HEK293 (cell line): ENCODE data around the gene TSSK3.

Experiments used
- GLI2 ChIP-seq: fragments of 450-650 bp; formaldehyde crosslinking; IDR thresholded peaks from 2 replicates; pipeline ENCODE4; 2017; ENCODE audit warnings: missing biosample characterization, missing genetic modification characterization, low read depth, borderline replicate concordance
- GLIS1 ChIP-seq: fragments of 450-650 bp; formaldehyde crosslinking; IDR thresholded peaks from 2 replicates; pipeline ENCODE4 v1.5.1; 2016; ENCODE audit warnings: missing biosample characterization, missing genetic modification characterization
- GLIS2 ChIP-seq: fragments of 450-650 bp; formaldehyde crosslinking; IDR thresholded peaks from 2 replicates; pipeline ENCODE4 v1.5.1; 2016; ENCODE audit warnings: missing biosample characterization, missing genetic modification characterization
- HOXD13 ChIP-seq: sonication (generic); formaldehyde crosslinking; IDR thresholded peaks from 2 replicates; pipeline ENCODE4 v1.8.0; 2022; ENCODE audit warnings: missing genetic modification reagents, borderline replicate concordance
- KLF8 ChIP-seq: fragments of 450-650 bp; formaldehyde crosslinking; IDR thresholded peaks from 2 replicates; pipeline ENCODE4 v1.5.1; 2016; ENCODE audit warnings: missing biosample characterization, missing genetic modification characterization
- SP2 ChIP-seq: fragments of 450-650 bp; formaldehyde crosslinking; IDR thresholded peaks from 2 replicates; pipeline ENCODE4 v1.5.1; 2016; ENCODE audit warnings: missing biosample characterization, missing genetic modification characterization
- SP3 ChIP-seq: fragments of 450-650 bp; formaldehyde crosslinking; IDR thresholded peaks from 2 replicates; pipeline ENCODE4 v1.5.1; 2016; ENCODE audit warnings: missing biosample characterization, missing genetic modification characterization
- ZFP41 ChIP-seq: fragments of 450-650 bp; formaldehyde crosslinking; IDR thresholded peaks from 2 replicates; pipeline ENCODE4 v1.5.1; 2016; ENCODE audit warnings: missing biosample characterization, missing genetic modification characterization, borderline replicate concordance
- ZNF140 ChIP-seq: fragments of 450-650 bp; formaldehyde crosslinking; IDR thresholded peaks from 2 replicates; pipeline ENCODE4 v1.5.1; 2016; ENCODE audit warnings: missing biosample characterization, missing genetic modification characterization
- ZNF184 ChIP-seq: fragments of 450-650 bp; IDR thresholded peaks from 2 replicates; pipeline ENCODE4 v1.5.1; 2018; ENCODE audit warnings: missing biosample characterization, mild to moderate bottlenecking, missing genetic modification characterization
- ZNF19 ChIP-seq: fragments of 450-650 bp; formaldehyde crosslinking; IDR thresholded peaks from 2 replicates; pipeline ENCODE4; 2016; ENCODE audit warnings: missing biosample characterization, missing genetic modification characterization, low read depth
- ZNF324 ChIP-seq: fragments of 450-650 bp; formaldehyde crosslinking; IDR thresholded peaks from 2 replicates; pipeline ENCODE4 v1.5.1; 2016; ENCODE audit warnings: missing biosample characterization, missing genetic modification characterization
- ZNF335 ChIP-seq: fragments of 450-650 bp; formaldehyde crosslinking; conservative IDR thresholded peaks from 2 replicates; pipeline ENCODE4 v1.5.1; 2016; ENCODE audit warnings: missing biosample characterization, missing genetic modification characterization
- ZNF548 ChIP-seq: fragments of 450-650 bp; formaldehyde crosslinking; IDR thresholded peaks from 2 replicates; pipeline ENCODE4 v1.5.1; 2016; ENCODE audit warnings: missing biosample characterization, missing genetic modification characterization
- ZNF561 ChIP-seq: fragments of 450-650 bp; IDR thresholded peaks from 2 replicates; pipeline ENCODE4 v1.5.1; 2018; ENCODE audit warnings: missing biosample characterization, missing genetic modification characterization, borderline replicate concordance
- ZNF600 ChIP-seq: fragments of 450-650 bp; formaldehyde crosslinking; IDR thresholded peaks from 2 replicates; pipeline ENCODE4 v1.5.1; 2016; ENCODE audit warnings: missing biosample characterization, missing genetic modification characterization
- ZNF660 ChIP-seq: fragments of 450-650 bp; IDR thresholded peaks from 2 replicates; pipeline ENCODE4 v1.5.1; 2018; ENCODE audit warnings: missing biosample characterization, mild to moderate bottlenecking, missing genetic modification characterization
- ZNF677 ChIP-seq: fragments of 450-650 bp; IDR thresholded peaks from 2 replicates; pipeline ENCODE4 v1.5.0; 2018; ENCODE audit warnings: missing biosample characterization, mild to moderate bottlenecking, missing genetic modification characterization, moderate library complexity
- ZNF76 ChIP-seq: fragments of 450-650 bp; formaldehyde crosslinking; IDR thresholded peaks from 2 replicates; pipeline ENCODE4; 2016; ENCODE audit warnings: low read depth, missing biosample characterization, missing genetic modification characterization, borderline replicate concordance
- ZNF785 ChIP-seq: fragments of 450-650 bp; formaldehyde crosslinking; IDR thresholded peaks from 2 replicates; pipeline ENCODE4 v1.5.1; 2016; ENCODE audit warnings: missing biosample characterization, missing genetic modification characterization
- ZXDB ChIP-seq: fragments of 450-650 bp; formaldehyde crosslinking; IDR thresholded peaks from 2 replicates; pipeline ENCODE4 v1.5.1; 2016; ENCODE audit warnings: missing biosample characterization, missing genetic modification characterization
- TF ChIP-seq, protein P1 (sequence below): fragments of 450-650 bp; formaldehyde crosslinking; IDR thresholded peaks from 2 replicates; pipeline ENCODE4 v1.5.1; 2016; ENCODE audit warnings: missing biosample characterization, missing genetic modification characterization
- TF ChIP-seq, protein P2 (sequence below): sonication (generic); formaldehyde crosslinking; IDR thresholded peaks from 2 replicates; pipeline ENCODE4 v1.8.1; 2022; ENCODE audit warnings: mild to moderate bottlenecking, moderate library complexity, missing genetic modification reagents
- TF ChIP-seq, protein P3 (sequence below): fragments of 450-650 bp; formaldehyde crosslinking; IDR thresholded peaks from 2 replicates; pipeline ENCODE4 v1.5.1; 2017; ENCODE audit warnings: missing biosample characterization, missing genetic modification characterization
- TF ChIP-seq, protein P4 (sequence below): fragments of 450-650 bp; formaldehyde crosslinking; optimal IDR thresholded peaks from 2 replicates; pipeline ENCODE3; 2016; ENCODE audit warnings: missing biosample characterization, mild to moderate bottlenecking, missing genetic modification characterization

Gene TSSK3

DNA sequence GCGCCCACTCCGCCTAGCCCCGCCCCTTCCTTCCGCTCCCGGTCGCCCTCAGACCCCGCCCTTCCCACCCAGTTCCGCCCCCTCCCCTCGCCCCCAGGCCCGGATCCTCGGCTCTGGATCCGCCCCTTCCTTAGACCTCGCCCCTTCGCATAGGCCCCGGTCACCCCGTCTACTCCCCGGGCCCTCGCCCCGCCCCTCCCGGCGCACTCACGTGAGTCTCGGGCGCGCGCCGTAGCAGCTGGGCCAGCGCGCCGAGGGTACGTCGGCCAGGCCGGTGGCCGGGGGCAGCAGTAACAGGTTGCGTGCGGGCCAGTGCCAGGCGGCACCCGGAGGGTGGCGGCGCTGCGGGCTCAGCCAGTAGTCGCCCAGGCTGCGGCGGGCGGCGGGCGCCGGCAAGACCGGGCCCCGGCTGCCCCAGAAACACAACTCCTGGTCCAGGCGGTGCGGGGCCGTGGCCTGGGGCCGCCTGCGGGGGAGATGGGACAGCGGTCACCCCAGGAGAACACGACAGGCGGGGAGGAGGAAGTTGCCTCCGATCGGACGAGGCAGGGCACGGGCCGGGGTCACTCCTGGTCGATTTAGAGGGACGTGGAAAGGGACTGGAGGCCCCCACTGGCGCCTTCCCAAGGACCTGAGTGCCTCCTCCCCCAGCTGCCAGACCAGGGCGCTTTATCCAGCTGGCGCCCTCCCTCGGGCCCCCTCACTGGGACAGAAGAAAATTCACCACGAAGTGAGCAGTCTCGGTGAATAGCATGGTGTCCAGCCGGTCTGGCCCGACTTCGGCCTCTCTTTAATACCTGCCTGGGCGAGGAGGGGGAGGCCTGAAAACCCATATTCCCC lies 10.7 kb upstream of the TSSK3 start (continued):
- TF ChIP-seq ZFP41 (tag by site-specific recombination) (no peak), GLIS2 (tag by site-specific recombination) (peak; percentile 92), ZNF548 (tag by site-specific recombination) (no peak), ZNF140 (tag by site-specific recombination) (no peak), HOXD13 (CRISPR knock-in tag) (no peak), ZNF561 (tag by site-specific recombination) (peak; percentile 69; the same call in 1 of the 2 replicates), SP3 (tag by site-specific recombination) (peak; percentile 32), ZNF600 (tag by site-specific recombination) (peak; percentile 58), ZNF335 (tag by site-specific recombination) (peak; percentile 87), ZXDB (tag by site-specific recombination) (peak; percentile 99), ZNF19 (tag by site-specific recombination) (no peak), ZNF324 (tag by site-specific recombination) (no peak), GLI2 (no peak), GLIS1 (tag by site-specific recombination) (peak; percentile 3; the same call in 1 of the 2 replicates), SP2 (tag by site-specific recombination) (peak; percentile 89), ZNF184 (tag by site-specific recombination) (0 out of 2 replicates have a peak, but pooled peaks have one; percentile 20), ZNF677 (tag by site-specific recombination) (0 out of 2 replicates have a peak, but pooled peaks have one; percentile 40), ZNF785 (tag by site-specific recombination) (no peak), ZNF660 (tag by site-specific recombination) (peak; percentile 75), KLF8 (tag by site-specific recombination) (0 out of 2 replicates have a peak, but pooled peaks have one; percentile 2), ZNF76 (tag by site-specific recombination) (0 out of 2 replicates have a peak, but pooled peaks have one; percentile 1)
- TF ChIP-seq, protein P1, sequence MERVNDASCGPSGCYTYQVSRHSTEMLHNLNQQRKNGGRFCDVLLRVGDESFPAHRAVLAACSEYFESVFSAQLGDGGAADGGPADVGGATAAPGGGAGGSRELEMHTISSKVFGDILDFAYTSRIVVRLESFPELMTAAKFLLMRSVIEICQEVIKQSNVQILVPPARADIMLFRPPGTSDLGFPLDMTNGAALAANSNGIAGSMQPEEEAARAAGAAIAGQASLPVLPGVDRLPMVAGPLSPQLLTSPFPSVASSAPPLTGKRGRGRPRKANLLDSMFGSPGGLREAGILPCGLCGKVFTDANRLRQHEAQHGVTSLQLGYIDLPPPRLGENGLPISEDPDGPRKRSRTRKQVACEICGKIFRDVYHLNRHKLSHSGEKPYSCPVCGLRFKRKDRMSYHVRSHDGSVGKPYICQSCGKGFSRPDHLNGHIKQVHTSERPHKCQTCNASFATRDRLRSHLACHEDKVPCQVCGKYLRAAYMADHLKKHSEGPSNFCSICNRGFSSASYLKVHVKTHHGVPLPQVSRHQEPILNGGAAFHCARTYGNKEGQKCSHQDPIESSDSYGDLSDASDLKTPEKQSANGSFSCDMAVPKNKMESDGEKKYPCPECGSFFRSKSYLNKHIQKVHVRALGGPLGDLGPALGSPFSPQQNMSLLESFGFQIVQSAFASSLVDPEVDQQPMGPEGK (tag by site-specific recombination) = peak; percentile 67
- TF ChIP-seq, protein P2, sequence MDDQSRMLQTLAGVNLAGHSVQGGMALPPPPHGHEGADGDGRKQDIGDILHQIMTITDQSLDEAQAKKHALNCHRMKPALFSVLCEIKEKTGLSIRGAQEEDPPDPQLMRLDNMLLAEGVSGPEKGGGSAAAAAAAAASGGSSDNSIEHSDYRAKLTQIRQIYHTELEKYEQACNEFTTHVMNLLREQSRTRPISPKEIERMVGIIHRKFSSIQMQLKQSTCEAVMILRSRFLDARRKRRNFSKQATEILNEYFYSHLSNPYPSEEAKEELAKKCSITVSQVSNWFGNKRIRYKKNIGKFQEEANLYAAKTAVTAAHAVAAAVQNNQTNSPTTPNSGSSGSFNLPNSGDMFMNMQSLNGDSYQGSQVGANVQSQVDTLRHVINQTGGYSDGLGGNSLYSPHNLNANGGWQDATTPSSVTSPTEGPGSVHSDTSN (CRISPR knock-in tag) = 0 out of 2 replicates have a peak, but pooled peaks have one; percentile 35
- TF ChIP-seq, protein P3, sequence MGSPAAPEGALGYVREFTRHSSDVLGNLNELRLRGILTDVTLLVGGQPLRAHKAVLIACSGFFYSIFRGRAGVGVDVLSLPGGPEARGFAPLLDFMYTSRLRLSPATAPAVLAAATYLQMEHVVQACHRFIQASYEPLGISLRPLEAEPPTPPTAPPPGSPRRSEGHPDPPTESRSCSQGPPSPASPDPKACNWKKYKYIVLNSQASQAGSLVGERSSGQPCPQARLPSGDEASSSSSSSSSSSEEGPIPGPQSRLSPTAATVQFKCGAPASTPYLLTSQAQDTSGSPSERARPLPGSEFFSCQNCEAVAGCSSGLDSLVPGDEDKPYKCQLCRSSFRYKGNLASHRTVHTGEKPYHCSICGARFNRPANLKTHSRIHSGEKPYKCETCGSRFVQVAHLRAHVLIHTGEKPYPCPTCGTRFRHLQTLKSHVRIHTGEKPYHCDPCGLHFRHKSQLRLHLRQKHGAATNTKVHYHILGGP = no peak
- TF ChIP-seq, protein P4, sequence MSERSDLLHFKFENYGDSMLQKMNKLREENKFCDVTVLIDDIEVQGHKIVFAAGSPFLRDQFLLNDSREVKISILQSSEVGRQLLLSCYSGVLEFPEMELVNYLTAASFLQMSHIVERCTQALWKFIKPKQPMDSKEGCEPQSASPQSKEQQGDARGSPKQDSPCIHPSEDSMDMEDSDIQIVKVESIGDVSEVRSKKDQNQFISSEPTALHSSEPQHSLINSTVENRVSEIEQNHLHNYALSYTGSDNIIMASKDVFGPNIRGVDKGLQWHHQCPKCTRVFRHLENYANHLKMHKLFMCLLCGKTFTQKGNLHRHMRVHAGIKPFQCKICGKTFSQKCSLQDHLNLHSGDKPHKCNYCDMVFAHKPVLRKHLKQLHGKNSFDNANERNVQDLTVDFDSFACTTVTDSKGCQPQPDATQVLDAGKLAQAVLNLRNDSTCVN (tag by site-specific recombination) = peak; percentile 87
- TF ChIP-seq, all 188 proteins: peak for 32
